EL (cell line): ENCODE data around the gene BLOC1S4.
"Not testable (repeated sequence)": the region's sequence is repeated elsewhere in the genome, so short reads cannot be mapped to it uniquely, and the experiment has no call there.

ENCODE experiments used
- DNase-seq: peaks from one replicate; pipeline ENCODE4 v3.0.0-alpha.2; 2016

Gene BLOC1S4, protein sequence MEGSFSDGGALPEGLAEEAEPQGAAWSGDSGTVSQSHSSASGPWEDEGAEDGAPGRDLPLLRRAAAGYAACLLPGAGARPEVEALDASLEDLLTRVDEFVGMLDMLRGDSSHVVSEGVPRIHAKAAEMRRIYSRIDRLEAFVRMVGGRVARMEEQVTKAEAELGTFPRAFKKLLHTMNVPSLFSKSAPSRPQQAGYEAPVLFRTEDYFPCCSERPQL

GRCh38 chr4:6716018-6716911, at the start of gene BLOC1S4:
TSS of gene BLOC1S4 (plus strand) at chr4:6716174. CDS start at chr4:6716210, 36 bp downstream.
- DNase-seq = peak; percentile 88

DNA sequence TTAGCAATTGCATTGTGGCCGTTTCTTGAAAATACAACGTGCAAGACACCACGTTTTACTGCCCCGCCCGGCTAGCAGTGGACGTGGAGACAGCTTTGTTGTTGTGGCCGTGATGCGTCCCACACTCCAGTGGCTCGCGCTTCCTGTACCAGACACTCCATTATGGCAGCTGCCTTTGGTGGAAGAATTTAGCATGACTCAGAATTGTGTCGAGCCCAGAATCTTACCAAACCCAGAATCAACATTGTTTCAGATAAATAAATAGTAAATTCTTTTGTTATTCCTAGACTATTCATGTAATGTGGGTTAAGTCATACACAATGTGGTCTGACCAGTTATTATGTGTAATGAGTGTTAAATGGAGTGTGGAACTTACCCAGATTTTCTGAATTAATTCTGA, 47.6 kb upstream of the BLOC1S4 start:
- peak; percentile 74 for DNase-seq

DNA sequence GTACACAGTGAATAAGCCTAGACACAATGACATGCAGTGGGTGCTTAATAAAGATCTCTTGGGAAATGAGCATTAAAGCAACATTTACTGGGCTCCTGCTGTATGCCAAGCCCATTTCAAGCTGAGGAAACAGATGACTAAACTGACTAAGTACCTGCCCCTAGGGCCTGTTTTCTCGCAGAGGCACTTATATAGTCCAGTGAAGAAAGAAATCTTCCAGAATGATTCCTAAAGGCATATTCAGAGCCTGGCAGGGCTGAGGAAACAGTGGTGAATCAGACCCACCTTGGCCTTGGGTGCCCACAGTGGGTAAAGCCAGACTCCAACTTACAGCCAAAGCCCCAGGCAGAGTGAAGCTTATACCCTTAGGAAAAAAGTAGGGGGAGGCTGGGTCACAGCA, 44.3 kb upstream of the BLOC1S4 start:
- DNase-seq = no peak

GRCh38 chr4:6672131-6672530, 43.8 kb upstream of the BLOC1S4 start:
- DNase-seq = no peak

DNA sequence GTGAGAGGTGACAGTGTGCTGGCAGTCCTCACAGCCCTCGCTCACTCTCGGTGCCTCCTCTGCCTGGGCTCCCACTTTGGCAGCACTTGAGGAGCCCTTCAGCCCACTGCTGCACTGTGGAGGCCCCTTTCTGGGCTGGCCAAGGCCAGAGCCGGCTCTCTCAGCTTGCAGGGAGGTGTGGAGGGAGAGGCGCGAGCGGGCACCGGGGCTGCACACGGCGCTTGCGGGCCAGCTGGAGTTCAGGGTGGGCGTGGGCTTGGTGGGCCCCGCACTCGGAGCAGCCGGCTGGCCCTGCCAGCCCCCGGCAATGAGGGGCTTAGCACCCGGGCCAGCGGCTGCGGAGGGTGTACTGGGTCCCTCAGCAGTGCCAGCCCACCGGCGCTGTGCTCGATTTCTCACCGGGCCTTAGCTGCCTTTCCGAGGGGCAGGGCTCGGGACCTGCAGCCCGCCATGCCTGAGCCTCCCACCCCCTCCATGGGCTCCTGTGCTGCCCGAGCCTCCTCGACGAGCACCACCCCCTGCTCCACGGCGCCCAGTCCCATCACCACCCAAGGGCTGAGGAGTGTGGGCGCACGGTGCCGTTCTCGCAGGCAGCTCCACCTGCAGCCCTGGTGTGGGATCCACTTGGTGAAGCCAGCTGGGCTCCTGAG, 43.3 kb upstream of the BLOC1S4 start:
- not testable (repeated sequence) for DNase-seq

- peak; percentile 51 for DNase-seq
These were observed 42.7 kb upstream of the BLOC1S4 start for GRCh38 chr4:6673191-6673659.

- peak; percentile 93 for DNase-seq
These were observed 42.1 kb upstream of the BLOC1S4 start for GRCh38 chr4:6673660-6674499.

DNA sequence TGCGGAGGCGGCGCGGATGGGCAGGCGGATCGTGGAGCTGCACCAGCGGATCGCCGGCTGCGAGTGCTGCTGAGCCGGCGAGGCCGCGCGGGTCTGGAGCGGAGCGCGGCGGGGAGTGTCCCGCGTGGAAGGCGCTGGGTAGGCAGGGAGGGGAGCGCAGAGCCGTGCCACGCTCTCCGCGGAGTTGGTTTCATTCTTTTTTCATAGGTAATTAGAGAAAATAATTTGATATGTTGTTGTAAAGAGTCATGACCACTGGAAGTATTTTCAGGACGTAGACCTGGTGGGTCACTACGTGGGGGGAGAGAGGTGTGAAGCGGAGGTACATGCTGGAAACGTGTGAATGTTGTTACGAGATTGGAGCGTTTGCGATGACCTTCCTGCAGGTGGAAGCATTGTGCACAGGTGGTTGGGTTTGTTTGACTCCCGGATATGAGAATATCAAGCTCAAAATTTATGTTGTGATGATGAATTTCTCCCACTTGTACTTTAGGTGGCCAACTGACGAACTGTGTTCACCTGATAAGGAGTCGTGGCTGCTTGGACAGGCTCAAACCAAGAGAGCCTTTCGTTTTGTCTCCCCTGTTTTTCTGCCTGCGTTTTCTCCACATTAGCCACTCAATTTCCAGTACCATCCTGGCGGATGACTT, 41.3 kb upstream of the BLOC1S4 start:
- DNase-seq = peak; percentile 23

GRCh38 chr4:6676722-6677558, 39.0 kb upstream of the BLOC1S4 start:
- no peak for DNase-seq

DNA sequence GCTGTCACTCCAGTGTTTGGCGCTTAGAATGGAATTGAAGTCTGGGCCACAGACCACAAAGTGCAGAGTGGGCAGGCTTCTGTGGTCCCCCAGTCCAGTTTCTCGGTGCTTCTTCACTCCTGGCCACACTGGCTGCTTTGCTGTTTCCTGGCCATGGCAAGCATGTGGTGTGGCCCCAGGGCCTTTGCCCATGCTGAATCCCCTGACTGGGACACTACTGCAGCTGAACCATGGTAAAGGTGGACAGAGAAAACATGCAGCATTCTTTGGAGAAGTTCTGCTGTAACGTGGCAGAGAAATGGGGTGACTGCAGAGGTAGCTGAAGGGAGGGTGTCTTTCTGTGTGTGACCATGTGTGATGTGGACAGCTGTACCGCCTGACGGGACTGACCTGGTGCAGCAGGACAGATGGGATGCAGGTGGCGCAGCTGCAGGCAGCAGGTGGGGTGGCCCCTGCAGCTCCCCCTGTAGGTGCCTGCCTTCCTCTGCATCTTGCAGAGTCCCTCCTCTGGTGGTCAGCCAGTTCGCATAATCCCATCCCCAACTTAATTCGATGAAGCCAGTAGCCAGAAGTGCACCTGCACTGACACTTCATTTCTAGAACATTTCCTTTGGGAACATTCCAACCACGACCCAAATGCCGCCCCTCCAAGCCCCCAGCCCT, 35.5 kb upstream of the BLOC1S4 start:
- DNase-seq = no peak

DNA sequence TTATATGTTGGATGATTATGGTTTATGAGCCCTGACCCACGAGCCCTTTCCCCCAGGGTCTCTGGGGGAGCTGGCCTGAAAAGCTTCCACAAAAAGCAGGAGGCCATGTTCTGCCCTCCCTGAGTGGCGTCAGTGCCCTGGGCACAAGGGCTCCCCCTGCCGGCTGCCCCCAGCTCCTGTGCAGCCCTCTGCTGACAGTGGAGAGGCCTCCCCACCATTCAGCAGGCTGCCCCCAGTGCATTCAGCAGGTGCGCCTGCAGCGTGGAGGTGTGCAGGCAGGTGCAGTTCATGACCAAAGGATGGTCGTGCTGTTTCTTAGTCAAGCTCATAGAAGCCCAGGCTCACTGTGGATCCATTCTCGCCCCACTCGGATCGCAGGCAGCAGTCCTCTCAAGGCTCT, 34.8 kb upstream of the BLOC1S4 start:
- no peak for DNase-seq

GRCh38 chr4:6682862-6683590, 32.9 kb upstream of the BLOC1S4 start:
- DNase-seq = no peak

DNA sequence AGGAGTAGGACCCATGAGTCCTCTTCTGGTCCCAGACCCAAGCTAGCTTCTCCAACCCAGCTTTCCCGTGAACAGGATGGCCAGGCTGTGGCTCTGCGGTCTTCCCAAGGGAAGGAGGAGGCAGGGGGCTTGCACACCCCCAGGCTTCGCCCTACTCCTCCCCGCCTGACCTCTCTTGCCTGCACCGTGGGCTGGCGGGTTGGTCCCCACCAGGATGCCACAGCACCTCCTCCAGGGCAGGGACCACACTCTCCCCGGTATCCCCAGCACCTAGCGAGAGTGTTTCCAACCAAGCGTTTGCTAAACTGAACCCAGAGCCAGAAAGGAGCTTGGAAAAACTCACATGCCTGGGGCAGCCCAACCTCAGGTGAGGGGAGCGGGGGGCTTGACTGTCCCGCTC, 31.3 kb upstream of the BLOC1S4 start:
- no peak for DNase-seq

- DNase-seq = no peak
These were observed 29.7 kb upstream of the BLOC1S4 start for GRCh38 chr4:6686104-6686787.

- no peak for DNase-seq
These were observed 27.8 kb upstream of the BLOC1S4 start for GRCh38 chr4:6687947-6688878.

DNA sequence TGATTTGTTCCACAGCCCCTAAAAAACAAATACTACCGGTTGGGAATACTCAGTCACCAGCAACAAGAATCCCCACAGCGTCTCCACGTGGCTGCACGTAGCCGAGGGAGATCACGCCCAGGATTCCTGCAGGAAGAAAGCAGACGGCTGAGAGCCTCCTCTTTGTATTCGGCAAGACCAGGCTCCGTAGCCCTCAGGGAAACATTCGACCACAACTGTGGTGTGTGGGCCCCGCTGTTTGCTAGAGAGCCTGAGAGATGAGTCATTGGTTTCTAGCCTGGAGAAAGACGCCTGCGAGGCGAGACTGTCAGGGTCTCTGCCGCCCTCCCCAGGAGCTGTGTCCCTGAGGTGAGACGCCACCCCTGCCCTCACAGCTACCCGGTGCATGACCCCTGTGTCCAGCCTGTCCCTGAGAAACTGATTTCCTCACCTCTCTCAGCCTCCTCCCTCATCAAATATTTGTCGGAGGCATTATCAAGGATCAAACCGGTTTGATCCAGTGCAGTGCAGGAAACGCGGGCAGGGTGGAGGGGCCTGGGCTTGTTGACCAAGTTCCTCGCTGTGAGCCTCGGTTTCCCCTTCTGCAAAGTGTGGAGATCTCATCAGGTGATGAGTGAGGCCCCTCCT, 27.0 kb upstream of the BLOC1S4 start:
- peak; percentile 95 for DNase-seq

DNA sequence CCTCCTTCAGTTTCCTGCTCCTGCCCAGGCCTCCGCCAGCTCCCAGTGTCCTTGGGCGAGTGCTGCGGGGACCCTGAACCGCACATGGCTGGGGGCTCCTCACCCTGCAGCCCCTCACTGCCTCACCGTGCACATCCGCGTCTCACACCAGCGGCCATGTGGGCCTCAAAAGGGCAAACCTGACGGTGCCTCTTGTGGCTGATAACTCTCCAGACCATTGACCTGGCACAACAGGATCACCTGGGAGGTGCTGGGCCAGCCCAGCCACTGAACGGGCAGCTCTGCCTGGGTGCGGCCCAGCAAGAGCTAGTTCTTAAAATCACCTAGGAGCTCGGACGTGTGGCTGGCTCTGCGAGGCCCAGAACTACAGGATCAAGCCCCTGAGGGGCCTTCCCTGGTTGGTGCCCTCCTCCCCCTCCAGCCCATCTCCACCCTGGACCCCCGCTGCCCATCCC, 26.4 kb upstream of the BLOC1S4 start:
- DNase-seq = no peak

GRCh38 chr4:6692379-6692778, 23.6 kb upstream of the BLOC1S4 start:
- no peak for DNase-seq
